ENCODE data around the gene SMIM3.
"Not testable (repeated sequence)": the region's sequence is repeated elsewhere in the genome, so short reads cannot be mapped to it uniquely, and the experiment has no call there.

The SMIM3 gene

GRCh38 chr5:150836703-150837102, 58.1 kb downstream of the SMIM3 start:
- H3F3A ChIP-seq (ENCODE audit: insufficient read depth), result no peaks in the 10 kb centered on the region
- no peaks in the 10 kb centered on the region for H3K27me3 ChIP-seq (ENCODE audit: low read length)
- H2AFZ ChIP-seq (ENCODE audit: low read depth, low read length, severe bottlenecking), result no peak overlapping the region
- no peaks in the 10 kb centered on the region for H3K79me2 ChIP-seq (ENCODE audit: insufficient read depth, low read length)
- H3K9me2 ChIP-seq (replicated peaks; ENCODE audit: insufficient read depth, low read length), result no peaks in the 10 kb centered on the region
- TF ChIP-seq CTCF (IDR thresholded peaks at IDR 0.05; ENCODE audit: insufficient read depth, low read length, poor library complexity, severe bottlenecking) (no peak), EZH2phosphoT487 (conservative IDR thresholded peaks at IDR 0.05; ENCODE audit: low read length) (no peak)
- H3K9ac ChIP-seq (ENCODE audit: low read length), result no peak overlapping the region
- no peak overlapping the region for H3K4me3 ChIP-seq (ENCODE audit: insufficient read depth, low read length, poor library complexity, severe bottlenecking)
- no peaks in the 10 kb centered on the region for H3K36me3 ChIP-seq (ENCODE audit: low read length)
- H3K9me3 ChIP-seq (ENCODE audit: insufficient read depth, low read length), result peaks cover 3% of the 10 kb centered on the region; the same call in 1 of the 2 replicates
- H3K27ac ChIP-seq (ENCODE audit: low read depth, low read length), result no peak overlapping the region
- H3K4me2 ChIP-seq (ENCODE audit: low read depth, low read length, poor library complexity, severe bottlenecking), result no peak overlapping the region
- no peaks in the 10 kb centered on the region for H4K20me1 ChIP-seq (ENCODE audit: low read depth, low read length)

DNA sequence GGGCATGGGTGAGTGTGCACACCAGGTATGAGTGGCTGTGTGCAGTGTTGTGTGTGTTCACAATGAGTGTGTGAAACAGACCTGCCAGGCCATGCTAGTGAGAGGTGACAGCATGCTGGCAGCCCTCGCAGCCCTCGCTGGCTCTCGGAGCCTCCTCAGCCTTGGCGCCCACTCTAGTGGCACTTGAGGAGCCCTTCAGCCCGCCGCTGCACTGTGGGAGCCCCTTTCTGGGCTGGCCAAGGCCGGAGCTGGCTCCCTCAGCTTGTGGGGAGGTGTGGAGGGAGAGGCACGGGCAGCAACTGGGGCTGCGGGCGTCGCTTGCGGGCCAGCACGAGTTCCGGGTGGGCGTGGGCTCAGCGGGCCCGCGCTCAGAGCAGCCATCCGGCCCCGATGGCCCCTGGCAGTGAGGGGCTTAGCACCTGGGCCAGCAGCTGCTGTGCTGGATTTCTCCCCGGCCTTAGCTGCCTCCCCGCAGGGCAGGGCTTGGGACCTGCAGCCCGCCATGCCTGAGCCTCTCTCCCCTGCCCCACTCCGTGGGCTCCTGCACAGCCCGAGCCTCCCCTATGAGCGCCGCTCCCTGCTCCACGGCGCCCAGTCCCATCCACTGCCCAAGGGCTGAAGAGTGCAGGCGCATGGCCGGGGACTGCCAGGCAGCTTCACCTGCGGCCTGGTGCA, 66.8 kb downstream of the SMIM3 start:
- H3K27ac ChIP-seq (ENCODE audit: low read depth, low read length); H3K9ac ChIP-seq (ENCODE audit: low read length); H4K20me1 ChIP-seq (ENCODE audit: low read depth, low read length); H3K36me3 ChIP-seq (ENCODE audit: low read length); H3K9me2 ChIP-seq (replicated peaks; ENCODE audit: insufficient read depth, low read length); H3K9me3 ChIP-seq (ENCODE audit: insufficient read depth, low read length); H3F3A ChIP-seq (ENCODE audit: insufficient read depth); H2AFZ ChIP-seq (ENCODE audit: low read depth, low read length, severe bottlenecking); H3K27me3 ChIP-seq (ENCODE audit: low read length); H3K4me2 ChIP-seq (ENCODE audit: low read depth, low read length, poor library complexity, severe bottlenecking); H3K4me3 ChIP-seq (ENCODE audit: insufficient read depth, low read length, poor library complexity, severe bottlenecking); H3K79me2 ChIP-seq (ENCODE audit: insufficient read depth, low read length): not testable (repeated sequence)

GRCh38 chr5:150846308-150846653, 67.7 kb downstream of the SMIM3 start, which contains the start of gene IRGM:
Gene IRGM, plus strand, starts transcription at chr5:150846521. Its CDS starts 1,603 bp downstream, at chr5:150848124.
- H3K4me2 ChIP-seq (ENCODE audit: low read depth, low read length, poor library complexity, severe bottlenecking); H3K27ac ChIP-seq (ENCODE audit: low read depth, low read length); H3K79me2 ChIP-seq (ENCODE audit: insufficient read depth, low read length); H3F3A ChIP-seq (ENCODE audit: insufficient read depth); H2AFZ ChIP-seq (ENCODE audit: low read depth, low read length, severe bottlenecking); H3K36me3 ChIP-seq (ENCODE audit: low read length); H3K9ac ChIP-seq (ENCODE audit: low read length); H4K20me1 ChIP-seq (ENCODE audit: low read depth, low read length); H3K9me3 ChIP-seq (ENCODE audit: insufficient read depth, low read length); H3K9me2 ChIP-seq (replicated peaks; ENCODE audit: insufficient read depth, low read length); H3K27me3 ChIP-seq (ENCODE audit: low read length); H3K4me3 ChIP-seq (ENCODE audit: insufficient read depth, low read length, poor library complexity, severe bottlenecking): not testable (repeated sequence)
